Breast epithelium (tissue), 3 donors: ENCODE data around the gene CAGE1.

ENCODE experiments used
- POLR2AphosphoS5 ChIP-seq, 3 donors: sonication (generic); formaldehyde crosslinking; IDR thresholded peaks; one replicate each; pipeline ENCODE4 v1.6.1; 2017; ENCODE audit warnings: antibody characterized with exemption in 3 of 3
- TF ChIP-seq, protein P1 (sequence below), 3 donors: fragments of 450-650 bp; IDR thresholded peaks; one replicate each; pipeline ENCODE4 v1.5.1; 2016 to 2017; ENCODE audit warnings: antibody characterized with exemption in 3 of 3, mild to moderate bottlenecking in 3 of 3, moderate library complexity in 3 of 3

DNA sequence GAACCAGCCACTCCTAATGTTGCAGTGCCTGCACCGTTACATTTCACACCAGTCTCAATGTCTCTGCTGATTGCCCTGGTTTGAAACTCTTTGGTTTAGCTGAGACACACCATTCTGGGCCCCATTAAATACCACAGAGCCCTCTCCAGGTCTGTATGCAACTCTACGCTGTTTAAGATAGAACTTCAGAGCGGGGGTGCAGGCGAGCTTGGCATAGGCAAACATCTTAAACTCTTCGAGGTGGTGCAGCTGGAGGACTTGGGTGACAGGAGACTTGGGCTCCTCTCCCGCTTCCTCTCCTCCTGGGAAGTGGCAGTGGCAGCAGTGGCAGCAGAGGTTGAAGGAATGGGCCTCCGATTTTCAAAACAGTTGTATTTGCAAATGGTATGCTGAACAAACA, 58.1 kb downstream of the CAGE1 start:
- TF ChIP-seq, protein P1, sequence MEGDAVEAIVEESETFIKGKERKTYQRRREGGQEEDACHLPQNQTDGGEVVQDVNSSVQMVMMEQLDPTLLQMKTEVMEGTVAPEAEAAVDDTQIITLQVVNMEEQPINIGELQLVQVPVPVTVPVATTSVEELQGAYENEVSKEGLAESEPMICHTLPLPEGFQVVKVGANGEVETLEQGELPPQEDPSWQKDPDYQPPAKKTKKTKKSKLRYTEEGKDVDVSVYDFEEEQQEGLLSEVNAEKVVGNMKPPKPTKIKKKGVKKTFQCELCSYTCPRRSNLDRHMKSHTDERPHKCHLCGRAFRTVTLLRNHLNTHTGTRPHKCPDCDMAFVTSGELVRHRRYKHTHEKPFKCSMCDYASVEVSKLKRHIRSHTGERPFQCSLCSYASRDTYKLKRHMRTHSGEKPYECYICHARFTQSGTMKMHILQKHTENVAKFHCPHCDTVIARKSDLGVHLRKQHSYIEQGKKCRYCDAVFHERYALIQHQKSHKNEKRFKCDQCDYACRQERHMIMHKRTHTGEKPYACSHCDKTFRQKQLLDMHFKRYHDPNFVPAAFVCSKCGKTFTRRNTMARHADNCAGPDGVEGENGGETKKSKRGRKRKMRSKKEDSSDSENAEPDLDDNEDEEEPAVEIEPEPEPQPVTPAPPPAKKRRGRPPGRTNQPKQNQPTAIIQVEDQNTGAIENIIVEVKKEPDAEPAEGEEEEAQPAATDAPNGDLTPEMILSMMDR (IDR thresholded peaks at IDR 0.05), result no peak
- TF ChIP-seq POLR2AphosphoS5 (IDR thresholded peaks at IDR 0.05), result no peak
